ENCODE measurements around the gene WDR44.

- TF ChIP-seq CTCF (IDR thresholded peaks at IDR 0.05; ENCODE audit: low read length) (no peak), EZH2 (optimal IDR thresholded peaks at IDR 0.05; ENCODE audit: low read depth, low read length) (no peak), EZH2phosphoT487 (IDR thresholded peaks at IDR 0.05; ENCODE audit: low read length) (no peak)
Observed at GRCh38 chrX:118337687-118338086, 8.2 kb upstream of the WDR44 start.
